ENCODE measurements around the gene PCSK2.

PCSK2 gene

DNA sequence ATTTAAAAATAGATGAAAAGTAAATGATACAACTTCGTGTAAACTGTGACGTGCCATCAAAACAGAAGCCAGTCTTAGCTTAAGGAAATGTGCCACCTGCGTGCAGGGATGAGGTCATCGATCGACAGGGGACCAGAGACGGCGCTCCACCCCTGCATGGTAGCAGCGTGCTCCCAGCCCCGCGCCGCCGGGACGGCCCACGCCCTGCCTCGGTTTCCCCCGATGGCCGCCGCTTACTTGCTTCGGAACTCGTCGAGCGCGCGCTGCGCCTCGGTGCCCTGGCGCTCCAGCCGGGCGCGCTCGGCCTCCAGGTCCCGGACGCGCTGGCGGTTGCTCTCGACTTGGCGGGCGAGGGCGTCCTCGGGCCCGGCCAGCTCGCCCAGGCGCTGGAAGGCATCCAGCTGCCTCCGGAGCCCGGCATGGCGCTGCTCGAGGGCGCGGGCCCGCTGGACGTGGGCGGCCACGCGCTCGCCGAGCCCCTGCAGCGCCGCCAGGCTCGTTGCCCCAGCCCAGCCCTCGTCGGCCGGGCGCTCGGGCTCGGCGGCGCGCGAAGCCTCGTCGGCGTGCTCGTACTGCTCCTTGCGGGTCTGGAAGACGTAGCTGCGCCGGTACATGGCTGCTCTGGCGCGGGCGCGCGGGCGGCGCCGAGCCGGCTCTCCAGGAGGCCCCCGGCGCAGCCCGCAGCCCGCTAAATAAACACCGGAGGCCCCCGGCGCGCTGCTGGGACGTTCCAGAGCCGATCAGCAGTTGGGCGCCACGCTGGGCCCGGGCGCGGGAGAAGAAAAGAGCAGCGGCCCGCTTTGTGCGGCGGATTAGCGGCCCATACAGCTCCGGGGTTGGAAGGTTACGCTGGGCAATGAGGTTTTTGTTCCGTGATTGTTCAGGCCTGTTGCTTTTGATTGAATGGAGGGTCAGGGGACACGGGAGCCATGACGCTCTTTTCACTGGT, 304.1 kb downstream of the PCSK2 start, which contains the start of gene BFSP1:
Gene BFSP1, minus strand, starts transcription at position 664 of the 949 bp plus-strand sequence. Its CDS starts 50 bp downstream, at position 614.
- peak within 1 kb of the TSS; percentile 25; the same call in 1 of the 2 replicates for H3K27ac ChIP-seq
- TF ChIP-seq, protein P1, sequence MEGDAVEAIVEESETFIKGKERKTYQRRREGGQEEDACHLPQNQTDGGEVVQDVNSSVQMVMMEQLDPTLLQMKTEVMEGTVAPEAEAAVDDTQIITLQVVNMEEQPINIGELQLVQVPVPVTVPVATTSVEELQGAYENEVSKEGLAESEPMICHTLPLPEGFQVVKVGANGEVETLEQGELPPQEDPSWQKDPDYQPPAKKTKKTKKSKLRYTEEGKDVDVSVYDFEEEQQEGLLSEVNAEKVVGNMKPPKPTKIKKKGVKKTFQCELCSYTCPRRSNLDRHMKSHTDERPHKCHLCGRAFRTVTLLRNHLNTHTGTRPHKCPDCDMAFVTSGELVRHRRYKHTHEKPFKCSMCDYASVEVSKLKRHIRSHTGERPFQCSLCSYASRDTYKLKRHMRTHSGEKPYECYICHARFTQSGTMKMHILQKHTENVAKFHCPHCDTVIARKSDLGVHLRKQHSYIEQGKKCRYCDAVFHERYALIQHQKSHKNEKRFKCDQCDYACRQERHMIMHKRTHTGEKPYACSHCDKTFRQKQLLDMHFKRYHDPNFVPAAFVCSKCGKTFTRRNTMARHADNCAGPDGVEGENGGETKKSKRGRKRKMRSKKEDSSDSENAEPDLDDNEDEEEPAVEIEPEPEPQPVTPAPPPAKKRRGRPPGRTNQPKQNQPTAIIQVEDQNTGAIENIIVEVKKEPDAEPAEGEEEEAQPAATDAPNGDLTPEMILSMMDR (conservative IDR thresholded peaks at IDR 0.05), result 0 out of 2 replicates have a peak, but pooled peaks have one; percentile 6
- no peak; the same call in 1 of the 2 replicates for TF ChIP-seq ZFX (IDR thresholded peaks at IDR 0.05)

DNA sequence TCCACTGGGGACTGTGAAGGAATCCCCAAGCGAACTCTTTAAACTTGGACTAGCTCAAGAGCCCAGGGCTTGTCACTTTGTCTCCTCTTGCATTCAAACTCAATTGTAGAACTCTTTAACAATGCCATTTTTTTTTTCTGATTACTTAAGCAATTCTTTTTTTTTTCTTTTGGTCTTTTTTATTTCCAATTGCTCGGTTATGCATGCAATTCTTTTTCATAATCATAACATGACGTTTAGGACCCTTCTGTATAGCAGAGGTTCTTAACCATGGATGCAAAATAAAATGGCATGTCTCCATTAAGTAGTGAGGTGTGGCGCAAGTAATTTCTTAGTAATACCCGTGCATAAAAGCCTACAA, 304.8 kb downstream of the PCSK2 start:
- H3K27ac ChIP-seq, result no peak overlapping the region
- no peak for TF ChIP-seq ZFX (IDR thresholded peaks at IDR 0.05)
- TF ChIP-seq, protein P1 (conservative IDR thresholded peaks at IDR 0.05), result no peak

DNA sequence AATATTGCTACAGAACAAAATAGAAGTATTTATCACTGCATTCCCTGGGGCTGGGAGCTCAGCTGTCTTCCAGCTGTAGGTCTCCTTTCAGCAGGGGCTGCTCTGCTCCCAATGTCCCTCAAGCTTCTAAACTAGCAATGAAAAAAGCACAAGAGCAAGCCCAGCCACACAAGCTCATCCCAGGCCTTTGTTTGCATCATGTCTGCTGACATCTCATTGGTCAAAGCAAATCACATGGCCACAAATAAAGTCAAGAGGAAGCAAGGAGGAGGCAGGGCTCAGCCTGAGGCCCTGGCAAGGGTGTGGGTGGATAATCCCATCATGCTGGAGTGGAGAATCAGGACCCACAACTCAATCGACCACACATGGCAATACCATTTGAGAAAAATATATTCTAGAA, 306.6 kb downstream of the PCSK2 start:
- TF ChIP-seq, protein P1 (conservative IDR thresholded peaks at IDR 0.05), result no peak
- TF ChIP-seq ZFX (IDR thresholded peaks at IDR 0.05), result no peak
- no peak overlapping the region for H3K27ac ChIP-seq

DNA sequence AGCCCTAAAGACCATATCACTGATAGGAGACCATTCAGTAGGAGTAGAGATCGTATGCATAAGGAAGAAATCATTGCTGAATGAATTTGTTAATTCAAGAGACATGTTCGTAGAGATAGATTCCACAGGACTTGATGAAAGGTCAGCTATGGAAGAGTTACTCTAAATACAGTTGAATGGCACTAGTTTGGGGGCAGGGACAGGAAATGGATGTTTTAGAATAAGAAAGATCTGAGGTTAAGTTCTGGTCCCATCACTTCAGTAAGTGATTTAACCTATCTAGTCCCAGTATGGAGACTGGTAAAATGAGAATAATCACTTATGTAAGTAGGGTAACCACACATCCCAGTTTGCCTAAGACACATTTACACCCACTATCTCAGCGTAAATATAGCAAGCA, 307.2 kb downstream of the PCSK2 start:
- TF ChIP-seq, protein P1 (conservative IDR thresholded peaks at IDR 0.05), result no peak
- H3K27ac ChIP-seq, result no peak overlapping the region
